Keratinocyte (primary cell): ENCODE data around the gene OR10A2. TPM values are rescaled to one million over a fixed set of nuclear protein-coding genes. Genes with fewer than 3 reads are reported as not detected.

Source experiments
- DNase-seq: peaks from one replicate; pipeline ENCODE4 v3.0.0-alpha.2; 2011; ENCODE audit warnings: low read depth, missing footprints, low spot score
- FAIRE-seq: peaks from 2 replicates; lab custom pipeline; 2011; peaks lifted over from hg19 to GRCh38; lab: Jason Lieb, UNC
- H2AFZ ChIP-seq: 2 replicates; pipeline ENCODE4 v1.6.0; 2012; ENCODE audit warnings: low read length, control low read depth, inconsistent platforms; ENCODE audit not compliant: control insufficient read depth
- H3K27ac ChIP-seq: 2 replicates; pipeline ENCODE4 v1.5.1; 2011; ENCODE audit warnings: low read length; ENCODE audit not compliant: control insufficient read depth, insufficient read depth
- H3K27me3 ChIP-seq: 3 replicates; pipeline ENCODE4 v1.6.0; 2011; ENCODE audit warnings: low read length; ENCODE audit not compliant: control insufficient read depth, insufficient read depth; ENCODE audit errors: extremely low read depth
- H3K36me3 ChIP-seq, 2 experiments: 2 replicates in 1 of 2; 3 replicates in 1 of 2; pipeline ENCODE4 v1.5.1; 2011; ENCODE audit warnings: low read length in 2 of 2, mild to moderate bottlenecking in 1 of 2; ENCODE audit not compliant: control insufficient read depth in 2 of 2, insufficient read depth in 2 of 2; ENCODE audit errors: extremely low read depth in 1 of 2
- H3K4me1 ChIP-seq: 3 replicates; pipeline ENCODE4 v1.5.1; 2011; ENCODE audit warnings: low read length; ENCODE audit not compliant: control insufficient read depth, insufficient read depth; ENCODE audit errors: extremely low read depth
- H3K4me2 ChIP-seq: 3 replicates; pipeline ENCODE4 v1.6.0; 2011; ENCODE audit warnings: low read depth, low read length; ENCODE audit not compliant: control insufficient read depth, insufficient read depth; ENCODE audit errors: extremely low read depth
- H3K4me3 ChIP-seq, 3 experiments: fragments of 200-600 bp in 1 of 3; sonication (generic) in 1 of 3; 2 replicates in 2 of 3; 3 replicates in 1 of 3; pipeline ENCODE4 v1.5.1; 2011 to 2016; ENCODE audit warnings: low read length in 3 of 3, mild to moderate bottlenecking in 3 of 3, control low read depth in 2 of 3, inconsistent platforms in 1 of 3, low read depth in 1 of 3, mixed read lengths in 1 of 3, mixed run types in 1 of 3, moderate library complexity in 1 of 3; ENCODE audit not compliant: control insufficient read depth in 2 of 3, insufficient read depth in 2 of 3; ENCODE audit errors: extremely low read depth in 1 of 3
- H3K79me2 ChIP-seq: 2 replicates; pipeline ENCODE4 v1.6.0; 2012; ENCODE audit warnings: low read length; ENCODE audit not compliant: control insufficient read depth, insufficient read depth
- H3K9ac ChIP-seq: 3 replicates; pipeline ENCODE4 v1.6.0; 2011; ENCODE audit warnings: low read length; ENCODE audit not compliant: control insufficient read depth, insufficient read depth; ENCODE audit errors: extremely low read depth
- H3K9me1 ChIP-seq: 3 replicates; pipeline ENCODE4 v1.6.0; 2011; ENCODE audit warnings: low read length; ENCODE audit not compliant: control insufficient read depth, insufficient read depth; ENCODE audit errors: extremely low read depth
- H3K9me3 ChIP-seq: 2 replicates; pipeline ENCODE4 v1.5.1; 2012; ENCODE audit warnings: low read depth, low read length; ENCODE audit not compliant: control insufficient read depth
- H4K20me1 ChIP-seq: 3 replicates; pipeline ENCODE4 v1.6.0; 2011; ENCODE audit warnings: low read length; ENCODE audit not compliant: control insufficient read depth, insufficient read depth; ENCODE audit errors: extremely low read depth
- EZH2 ChIP-seq: IDR thresholded peaks from one replicate; pipeline ENCODE4 v1.6.1; 2012; ENCODE audit warnings: inconsistent platforms, mild to moderate bottlenecking, low read length, moderate library complexity
- dilution Hi-C: fragments of 300-500 bp; cut with MboI; formaldehyde crosslinking; loops from one replicate; pipeline ENCODE4 v1.7.0; 2020; ENCODE audit warnings: low sequenced_read_pairs; ENCODE audit not compliant: extremely low pct_ligation_motif_present
- polyA plus RNA-seq, 5 experiments: library from polyadenylated mRNA; depleted of rRNA in 3 of 5; stranded (reverse) in 3 of 5; stranded (forward) in 1 of 5; unstranded in 1 of 5; fragments of >200 nt; gene quantifications; 1 replicate in 1 of 5; 2 replicates in 3 of 5; 3 replicates in 1 of 5; pipeline versions ENCODE4 v1.2.1 to v1.2.3, GENCODE V29; 2011 to 2012; ENCODE audit warnings: missing spikeins in 2 of 5, low read depth in 1 of 5, low replicate concordance in 1 of 5
- TF ChIP-seq, protein P1 (sequence below), 3 experiments: IDR thresholded peaks in 1 of 3; conservative IDR thresholded peaks in 1 of 3; optimal IDR thresholded peaks in 1 of 3; 2 replicates in 2 of 3; 3 replicates in 1 of 3; pipeline versions ENCODE3 to v1.5.1; 2011; ENCODE audit warnings: low read length in 3 of 3, mild to moderate bottlenecking in 3 of 3, moderate library complexity in 2 of 3, control low read depth in 1 of 3, inconsistent platforms in 1 of 3; ENCODE audit not compliant: insufficient read depth in 2 of 3; ENCODE audit errors: extremely low read depth in 1 of 3

OR10A2 gene
- polyA plus RNA-seq, 1 donor (not counting 4 experiments of a cell fraction or from before 2014, with no cell fraction given): not detected

DNA sequence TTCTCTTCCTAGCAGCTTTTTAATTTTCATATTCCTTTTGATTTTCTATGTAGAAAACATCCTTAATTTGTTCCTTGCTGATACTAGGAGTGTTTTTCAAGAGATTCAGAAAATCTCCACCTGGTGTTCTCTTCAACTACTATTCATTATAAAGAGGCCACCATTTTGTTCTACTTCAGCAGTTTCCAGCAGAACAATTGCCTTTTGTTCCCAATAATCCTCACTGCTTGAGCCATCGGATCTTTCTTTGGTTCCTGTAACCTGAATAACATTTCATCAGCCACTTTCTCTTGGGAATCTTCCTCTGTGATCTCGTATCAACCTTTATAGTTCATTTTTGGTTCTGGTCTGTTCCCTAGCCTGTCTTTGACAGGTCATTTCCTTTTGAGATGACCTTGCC lies 19.2 kb upstream of the OR10A2 start:
- H3K9ac ChIP-seq: no peak overlapping the region

DNA sequence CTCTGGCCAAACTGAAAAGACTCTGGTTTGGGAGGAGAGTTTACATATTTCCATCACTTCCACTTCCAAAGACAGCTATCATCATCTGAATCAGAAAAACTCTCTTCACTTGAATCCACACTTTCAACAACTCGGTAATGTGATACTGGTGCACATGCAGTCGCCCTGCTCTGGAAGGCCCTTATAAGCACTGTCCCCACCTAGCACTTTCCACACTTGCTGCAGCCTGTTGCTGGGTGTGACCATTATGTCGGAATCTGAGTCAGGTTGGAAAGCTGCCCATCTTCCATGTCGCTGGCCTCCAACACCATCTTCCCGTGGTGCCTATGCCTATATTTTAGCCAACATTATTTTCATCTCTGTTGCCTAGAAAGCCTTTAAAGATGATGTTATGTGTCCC lies 18.5 kb upstream of the OR10A2 start:
- H3K27me3 ChIP-seq: no peaks in the 10 kb centered on the region
- TF ChIP-seq, protein P1, sequence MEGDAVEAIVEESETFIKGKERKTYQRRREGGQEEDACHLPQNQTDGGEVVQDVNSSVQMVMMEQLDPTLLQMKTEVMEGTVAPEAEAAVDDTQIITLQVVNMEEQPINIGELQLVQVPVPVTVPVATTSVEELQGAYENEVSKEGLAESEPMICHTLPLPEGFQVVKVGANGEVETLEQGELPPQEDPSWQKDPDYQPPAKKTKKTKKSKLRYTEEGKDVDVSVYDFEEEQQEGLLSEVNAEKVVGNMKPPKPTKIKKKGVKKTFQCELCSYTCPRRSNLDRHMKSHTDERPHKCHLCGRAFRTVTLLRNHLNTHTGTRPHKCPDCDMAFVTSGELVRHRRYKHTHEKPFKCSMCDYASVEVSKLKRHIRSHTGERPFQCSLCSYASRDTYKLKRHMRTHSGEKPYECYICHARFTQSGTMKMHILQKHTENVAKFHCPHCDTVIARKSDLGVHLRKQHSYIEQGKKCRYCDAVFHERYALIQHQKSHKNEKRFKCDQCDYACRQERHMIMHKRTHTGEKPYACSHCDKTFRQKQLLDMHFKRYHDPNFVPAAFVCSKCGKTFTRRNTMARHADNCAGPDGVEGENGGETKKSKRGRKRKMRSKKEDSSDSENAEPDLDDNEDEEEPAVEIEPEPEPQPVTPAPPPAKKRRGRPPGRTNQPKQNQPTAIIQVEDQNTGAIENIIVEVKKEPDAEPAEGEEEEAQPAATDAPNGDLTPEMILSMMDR (optimal IDR thresholded peaks at IDR 0.05 in 1 of 3, IDR thresholded peaks at IDR 0.05 in 1 of 3, conservative IDR thresholded peaks at IDR 0.05 in 1 of 3; ENCODE audit: extremely low read depth in 1 of 3, insufficient read depth in 2 of 3, low read length in 3 of 3): no peak
- H3K4me2 ChIP-seq: no peak overlapping the region
- H3K27ac ChIP-seq: no peak overlapping the region
- dilution Hi-C loops: no loop called here
- no peak for DNase-seq
- H3K79me2 ChIP-seq: no peaks in the 10 kb centered on the region
- no peaks in the 10 kb centered on the region for H4K20me1 ChIP-seq
- H3K4me3 ChIP-seq: no peak overlapping the region
- H2AFZ ChIP-seq: no peak overlapping the region
- no peak overlapping the region for H3K9ac ChIP-seq
- H3K9me3 ChIP-seq: no peaks in the 10 kb centered on the region
- H3K36me3 ChIP-seq: no peaks in the 10 kb centered on the region
- no peak for FAIRE-seq
- H3K4me1 ChIP-seq: no peaks in the 10 kb centered on the region
- H3K9me1 ChIP-seq: no peaks in the 10 kb centered on the region

More for the DNA sequence above, 19.2 kb upstream of the OR10A2 start:
- Histone ChIP-seq H3K79me2 (no peaks in the 10 kb centered on the region), H2AFZ (no peak overlapping the region), H3K4me1 (no peaks in the 10 kb centered on the region), H3K9me1 (no peaks in the 10 kb centered on the region), H4K20me1 (no peaks in the 10 kb centered on the region), H3K27ac (no peak overlapping the region), H3K9me3 (no peaks in the 10 kb centered on the region), H3K4me3 (no peak overlapping the region), H3K36me3 (no peaks in the 10 kb centered on the region), H3K27me3 (no peaks in the 10 kb centered on the region), H3K4me2 (no peak overlapping the region)
- DNase-seq (no peak), FAIRE-seq (no peak)
- dilution Hi-C loops: no loop called here
- TF ChIP-seq, protein P1 (optimal IDR thresholded peaks at IDR 0.05 in 1 of 3, IDR thresholded peaks at IDR 0.05 in 1 of 3, conservative IDR thresholded peaks at IDR 0.05 in 1 of 3; ENCODE audit: extremely low read depth in 1 of 3, insufficient read depth in 2 of 3, low read length in 3 of 3): no peak
- TF ChIP-seq EZH2: no peak
